ENCODE data around the gene IKBKE. TPM values are rescaled to one million over a fixed set of nuclear protein-coding genes. Genes with fewer than 3 reads are reported as not detected.

The IKBKE gene
- total and polyA plus RNA-seq, 2 experiments from 2014 or later, result 14.5 to 17.7 TPM

GRCh38 chr1:206463137-206463536 lies 7.1 kb upstream of the IKBKE start:
- Histone ChIP-seq H4K20me1 (ENCODE audit: insufficient read depth) (no peaks in the 10 kb centered on the region), H3K4me3 (no peak overlapping the region), H3K36me3 (ENCODE audit: low read depth) (peaks cover 12% of the 10 kb centered on the region), H3K27ac (no peak overlapping the region), H3K9me2 (ENCODE audit: insufficient read depth) (no peaks in the 10 kb centered on the region), H2AFZ (no peak overlapping the region), H3K4me1 (ENCODE audit: insufficient read depth) (peaks cover 13% of the 10 kb centered on the region), H3K79me2 (ENCODE audit: insufficient read depth) (no peaks in the 10 kb centered on the region), H3K9me3 (ENCODE audit: low read depth) (no peaks in the 10 kb centered on the region), H3K27me3 (replicated peaks; ENCODE audit: insufficient read depth) (no peaks in the 10 kb centered on the region), H3F3A (ENCODE audit: insufficient read depth) (peaks cover 26% of the 10 kb centered on the region), H3K9ac (no peak overlapping the region), H3K4me2 (ENCODE audit: unreplicated experiment) (no peak overlapping the region)
- no peak for DNase-seq
- in situ Hi-C loops (cut with MboI), result no loop called here
- TF ChIP-seq EZH2 (IDR thresholded peaks at IDR 0.05; ENCODE audit: insufficient read depth, poor library complexity, severe bottlenecking), result no peak
- no peak for TF ChIP-seq EZH2phosphoT487 (IDR thresholded peaks at IDR 0.05; ENCODE audit: insufficient read depth, low read depth)
- WGBS, 2 experiments (ENCODE audit: low coverage in 1 of 2, low lambda C conversion rate in 2 of 2, missing lambda C conversion rate in 2 of 2), result 41 to 50% methylated on average over 1 of the region's 1 CpG

GRCh38 chr1:206463911-206464310 lies 6.4 kb upstream of the IKBKE start:
- 85 to 91% methylated on average over 8 of the region's 8 CpGs for WGBS, 2 experiments (ENCODE audit: low coverage in 1 of 2, low lambda C conversion rate in 2 of 2, missing lambda C conversion rate in 2 of 2)
- H3K27ac ChIP-seq, result peak overlapping the region; percentile 84
- H3K9me3 ChIP-seq (ENCODE audit: low read depth), result no peaks in the 10 kb centered on the region

GRCh38 chr1:206464456-206464964 lies 5.8 kb upstream of the IKBKE start:
- Histone ChIP-seq H3K27ac (peak overlapping the region; percentile 84), H3K27me3 (replicated peaks; ENCODE audit: insufficient read depth) (no peaks in the 10 kb centered on the region), H3K9me3 (ENCODE audit: low read depth) (no peaks in the 10 kb centered on the region), H4K20me1 (ENCODE audit: insufficient read depth) (no peaks in the 10 kb centered on the region), H3F3A (ENCODE audit: insufficient read depth) (peaks cover 30% of the 10 kb centered on the region), H3K79me2 (ENCODE audit: insufficient read depth) (no peaks in the 10 kb centered on the region), H3K36me3 (ENCODE audit: low read depth) (peaks cover 8% of the 10 kb centered on the region), H2AFZ (no peak overlapping the region), H3K9me2 (ENCODE audit: insufficient read depth) (no peaks in the 10 kb centered on the region), H3K9ac (peak overlapping the region; percentile 59), H3K4me1 (ENCODE audit: insufficient read depth) (peaks cover 16% of the 10 kb centered on the region), H3K4me2 (ENCODE audit: unreplicated experiment) (peak overlapping the region; percentile 37), H3K4me3 (no peak overlapping the region)
- 25 to 26% methylated on average over 4 of the region's 4 CpGs for WGBS, 2 experiments (ENCODE audit: low coverage in 1 of 2, low lambda C conversion rate in 2 of 2, missing lambda C conversion rate in 2 of 2)
- TF ChIP-seq EZH2 (IDR thresholded peaks at IDR 0.05; ENCODE audit: insufficient read depth, poor library complexity, severe bottlenecking) (no peak), EZH2phosphoT487 (IDR thresholded peaks at IDR 0.05; ENCODE audit: insufficient read depth, low read depth) (no peak)
- DNase-seq, result peak; percentile 98
- in situ Hi-C loops (cut with MboI), result no loop called here

More at GRCh38 chr1:206463911-206464310, 6.4 kb upstream of the IKBKE start:
- H4K20me1 ChIP-seq (ENCODE audit: insufficient read depth), result no peaks in the 10 kb centered on the region
- no peak for TF ChIP-seq EZH2phosphoT487 (IDR thresholded peaks at IDR 0.05; ENCODE audit: insufficient read depth, low read depth)
- TF ChIP-seq EZH2 (IDR thresholded peaks at IDR 0.05; ENCODE audit: insufficient read depth, poor library complexity, severe bottlenecking), result no peak
- peaks cover 26% of the 10 kb centered on the region for H3F3A ChIP-seq (ENCODE audit: insufficient read depth)
- peaks cover 8% of the 10 kb centered on the region for H3K36me3 ChIP-seq (ENCODE audit: low read depth)
- no peaks in the 10 kb centered on the region for H3K27me3 ChIP-seq (replicated peaks; ENCODE audit: insufficient read depth)
- no peaks in the 10 kb centered on the region for H3K9me2 ChIP-seq (ENCODE audit: insufficient read depth)
- in situ Hi-C loops (cut with MboI), result no loop called here
- H3K4me3 ChIP-seq, result no peak overlapping the region
- H3K4me2 ChIP-seq (ENCODE audit: unreplicated experiment), result peak overlapping the region; percentile 37
- no peak overlapping the region for H2AFZ ChIP-seq
- H3K9ac ChIP-seq, result peak overlapping the region; percentile 59
- DNase-seq, result no peak
- H3K4me1 ChIP-seq (ENCODE audit: insufficient read depth), result peaks cover 13% of the 10 kb centered on the region
- no peaks in the 10 kb centered on the region for H3K79me2 ChIP-seq (ENCODE audit: insufficient read depth)

GRCh38 chr1:206465951-206466350 lies 4.3 kb upstream of the IKBKE start:
- Histone ChIP-seq H3K9ac (no peak overlapping the region), H3K4me1 (ENCODE audit: insufficient read depth) (peaks cover 22% of the 10 kb centered on the region), H3K4me2 (ENCODE audit: unreplicated experiment) (no peak overlapping the region), H3K79me2 (ENCODE audit: insufficient read depth) (no peaks in the 10 kb centered on the region), H3K9me3 (ENCODE audit: low read depth) (no peaks in the 10 kb centered on the region), H2AFZ (no peak overlapping the region), H3F3A (ENCODE audit: insufficient read depth) (peaks cover 37% of the 10 kb centered on the region), H3K27ac (no peak overlapping the region), H3K9me2 (ENCODE audit: insufficient read depth) (no peaks in the 10 kb centered on the region), H4K20me1 (ENCODE audit: insufficient read depth) (no peaks in the 10 kb centered on the region), H3K4me3 (no peak overlapping the region), H3K36me3 (ENCODE audit: low read depth) (peaks cover 8% of the 10 kb centered on the region), H3K27me3 (replicated peaks; ENCODE audit: insufficient read depth) (no peaks in the 10 kb centered on the region)
- in situ Hi-C loops (cut with MboI), result no loop called here
- no peak for DNase-seq
- TF ChIP-seq EZH2phosphoT487 (IDR thresholded peaks at IDR 0.05; ENCODE audit: insufficient read depth, low read depth) (no peak), EZH2 (IDR thresholded peaks at IDR 0.05; ENCODE audit: insufficient read depth, poor library complexity, severe bottlenecking) (no peak)
- WGBS, 2 experiments (ENCODE audit: low coverage in 1 of 2, low lambda C conversion rate in 2 of 2, missing lambda C conversion rate in 2 of 2), result 78 to 83% methylated on average over 2 of the region's 2 CpGs
